Activated CD4-positive, CD25-positive, alpha-beta regulatory T cell (primary cell): ENCODE measurements around the gene P3H1.
"Not testable (repeated sequence)": the region's sequence is repeated elsewhere in the genome, so short reads cannot be mapped to it uniquely, and the experiment has no call there.

ENCODE experiments used
- DNase-seq, 4 experiments: peaks; one replicate each; lab custom pipeline; 2025; lab: John Stamatoyannopoulos, UW

Gene P3H1

DNA sequence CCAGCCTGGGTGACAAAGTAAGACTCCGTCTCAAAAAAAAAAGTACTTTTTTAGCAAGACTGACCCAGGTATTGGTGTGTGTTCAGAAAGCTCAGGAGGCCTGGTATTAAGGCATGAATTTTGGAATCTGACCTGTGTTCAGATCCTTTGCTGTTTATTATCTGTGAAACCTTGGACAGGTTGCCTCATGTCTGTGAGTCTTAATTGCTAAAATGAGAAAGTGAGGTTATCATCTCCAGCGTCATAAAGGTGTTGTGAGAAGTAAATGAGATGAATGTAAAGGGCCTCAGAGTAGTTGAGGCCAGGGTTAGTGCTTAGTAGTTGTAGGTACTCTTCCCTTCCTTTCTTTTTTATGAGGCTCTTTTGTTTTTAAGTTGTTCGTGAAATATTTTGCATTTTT lies 3.0 kb upstream of the P3H1 start:
- no peak for DNase-seq

DNA sequence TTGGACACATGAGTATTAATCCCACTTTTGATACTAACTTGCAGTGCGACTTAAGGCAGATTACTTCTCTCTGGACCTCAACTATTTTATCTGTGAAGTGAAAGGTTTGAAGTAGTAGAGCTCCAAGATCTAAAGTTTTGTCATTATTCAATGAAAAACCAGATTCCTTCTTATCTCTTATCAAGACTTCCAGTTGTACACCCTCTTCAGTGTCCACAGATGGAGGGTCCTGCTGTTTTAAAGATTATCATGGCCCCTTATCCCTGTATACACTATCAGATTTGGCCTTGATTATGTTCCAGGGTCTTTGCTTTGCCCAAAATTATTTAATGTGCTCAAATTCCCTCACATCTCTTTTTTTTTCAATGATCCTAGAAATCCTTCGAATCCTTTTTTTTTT lies 1.3 kb upstream of the P3H1 start:
- DNase-seq, result no peak

DNA sequence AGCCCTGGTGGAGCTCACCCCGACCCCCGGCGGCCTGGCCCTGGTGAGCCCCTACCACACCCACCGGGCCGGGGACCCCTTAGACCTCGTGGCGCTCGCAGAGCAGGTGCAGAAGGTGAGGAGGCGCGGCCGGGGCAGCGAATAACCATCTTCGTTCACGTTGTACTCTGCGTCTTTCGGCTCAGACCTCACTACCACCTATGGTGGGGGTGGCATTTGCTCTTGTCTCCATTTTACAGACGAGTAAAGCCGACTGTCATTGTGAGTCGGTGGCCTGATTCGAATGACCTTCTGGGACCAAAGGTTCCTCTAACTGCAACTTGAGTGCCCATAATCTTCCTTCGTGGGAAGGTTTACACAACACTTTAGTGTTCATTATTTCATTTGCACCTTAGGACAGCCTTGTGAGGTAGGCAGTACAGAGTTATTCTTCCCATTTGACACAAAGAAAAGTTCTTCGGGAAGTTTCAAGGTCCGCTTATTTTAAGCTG lies 727 bp upstream of the P3H1 start:
- DNase-seq, result no peak

DNA sequence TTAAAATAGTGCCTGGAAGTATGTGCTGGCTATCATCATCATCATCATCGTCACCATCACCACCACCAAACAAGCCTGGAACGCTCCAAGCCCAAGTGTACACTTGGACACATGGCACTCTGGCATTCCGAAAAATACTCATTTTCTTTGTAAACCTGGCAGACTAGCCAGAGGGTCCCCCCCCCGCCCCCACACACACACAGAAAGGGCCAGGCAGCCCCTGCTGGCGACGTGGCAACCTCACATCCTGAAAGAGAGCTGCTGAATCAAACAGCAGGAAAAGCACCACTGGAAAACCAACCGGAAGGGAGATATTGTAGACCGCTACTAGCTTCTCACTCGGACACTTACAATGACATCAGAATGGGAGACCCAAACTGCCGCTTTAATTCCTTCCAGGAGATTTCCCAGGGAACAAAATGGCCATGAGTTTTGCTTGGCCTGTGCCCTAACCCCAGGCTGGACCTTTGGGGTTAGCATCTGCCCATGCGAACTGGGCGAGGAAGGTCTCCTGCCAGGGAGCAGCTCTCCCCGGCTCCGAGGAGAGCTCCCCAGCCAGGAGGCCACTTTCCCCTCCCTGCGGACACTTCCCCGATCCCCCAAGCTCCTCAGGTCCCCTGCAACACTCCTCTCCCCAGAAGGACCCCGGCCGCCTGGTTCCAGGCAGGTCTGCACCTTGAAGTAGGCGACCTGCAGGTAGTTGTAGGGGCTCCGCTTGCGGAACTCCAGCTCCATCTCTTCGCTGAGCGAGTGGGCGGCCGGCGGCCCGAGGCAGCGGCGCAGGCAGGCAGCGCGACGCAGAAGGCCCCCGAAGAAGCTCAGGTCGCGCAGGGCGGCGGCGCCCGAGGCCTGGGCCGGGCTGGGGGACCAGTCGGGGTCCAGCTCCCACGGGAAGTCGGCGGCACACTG lies 742 bp downstream of the P3H1 start:
- peak in 1 of 4 experiments; percentile 17 for DNase-seq

DNA sequence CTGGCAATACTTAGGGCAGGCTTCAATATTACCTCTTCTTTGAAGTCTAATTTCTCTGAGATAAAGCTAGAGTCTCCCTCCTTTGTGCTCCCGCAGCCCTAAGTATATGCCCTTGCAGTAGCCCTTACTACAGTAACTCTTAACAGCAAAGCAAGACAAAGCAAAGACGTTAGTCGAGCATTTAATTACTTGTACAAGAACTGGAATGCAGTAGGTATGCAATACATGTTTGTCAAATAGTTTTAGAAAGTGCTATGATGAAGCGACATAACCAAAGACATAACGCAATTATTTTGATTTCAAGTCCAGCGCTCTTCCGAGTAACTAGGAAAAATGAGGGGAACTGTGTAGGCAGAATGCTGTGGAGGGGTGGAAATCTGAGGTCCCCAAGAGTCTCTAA lies 1.6 kb downstream of the P3H1 start:
- no peak for DNase-seq

DNA sequence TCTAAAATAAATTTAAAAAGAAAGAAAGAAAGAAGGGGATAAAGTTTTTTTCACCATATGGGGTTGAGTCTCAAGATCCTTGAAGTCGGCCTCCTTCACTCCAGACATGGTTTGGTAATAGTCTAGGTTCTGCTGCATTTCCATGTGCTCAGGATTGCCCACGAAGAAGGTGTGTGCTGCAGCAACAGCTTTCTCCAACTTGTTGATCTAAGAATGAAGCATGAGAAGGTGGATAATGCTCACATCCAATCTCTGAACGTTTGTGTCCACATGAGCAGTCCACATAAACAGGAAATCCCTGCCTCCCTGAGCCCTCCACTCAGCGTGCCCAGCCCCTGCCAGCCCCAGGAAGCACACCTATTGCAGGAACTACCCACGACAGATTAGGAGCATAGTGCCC lies 4.6 kb downstream of the P3H1 start:
- DNase-seq, result no peak

DNA sequence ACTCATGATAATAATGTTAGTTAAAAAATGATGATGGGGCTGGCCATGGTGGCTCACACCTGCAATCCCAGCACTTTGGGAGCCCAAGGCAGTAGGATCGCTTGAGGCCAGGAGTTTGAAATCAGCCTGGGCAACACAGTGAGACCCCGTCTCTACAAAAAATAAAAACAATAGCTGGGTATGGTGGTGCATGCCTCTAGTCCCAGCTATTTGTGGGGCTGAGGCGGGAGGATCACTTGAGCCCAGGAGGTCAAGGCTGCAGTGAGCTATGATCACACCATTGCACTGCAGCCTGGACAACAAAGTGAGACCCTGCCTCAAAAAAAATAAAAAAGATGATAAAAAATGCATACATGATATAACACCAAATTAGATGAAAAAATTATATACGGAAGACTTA lies 5.3 kb downstream of the P3H1 start:
- no peak for DNase-seq

DNA sequence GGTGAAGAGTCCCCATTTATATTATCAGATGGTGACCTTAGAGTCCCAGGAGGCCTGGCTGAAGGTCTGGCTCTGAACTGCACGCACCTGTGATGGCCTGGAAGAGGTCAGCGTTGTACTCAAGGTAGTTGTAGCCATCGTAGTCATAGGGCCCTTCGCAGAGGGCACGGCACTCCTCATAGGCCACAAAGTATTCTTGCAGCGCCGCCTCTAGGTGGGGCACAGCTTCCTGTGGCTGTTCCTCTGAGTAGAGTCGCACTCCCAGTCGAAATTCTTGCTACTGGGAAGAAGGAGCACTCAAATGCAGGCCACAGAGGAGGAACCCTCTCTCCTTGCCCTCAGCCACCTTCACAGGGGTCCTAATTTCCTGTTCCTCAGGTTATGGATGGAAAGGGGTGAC lies 7.7 kb downstream of the P3H1 start:
- DNase-seq, result no peak

DNA sequence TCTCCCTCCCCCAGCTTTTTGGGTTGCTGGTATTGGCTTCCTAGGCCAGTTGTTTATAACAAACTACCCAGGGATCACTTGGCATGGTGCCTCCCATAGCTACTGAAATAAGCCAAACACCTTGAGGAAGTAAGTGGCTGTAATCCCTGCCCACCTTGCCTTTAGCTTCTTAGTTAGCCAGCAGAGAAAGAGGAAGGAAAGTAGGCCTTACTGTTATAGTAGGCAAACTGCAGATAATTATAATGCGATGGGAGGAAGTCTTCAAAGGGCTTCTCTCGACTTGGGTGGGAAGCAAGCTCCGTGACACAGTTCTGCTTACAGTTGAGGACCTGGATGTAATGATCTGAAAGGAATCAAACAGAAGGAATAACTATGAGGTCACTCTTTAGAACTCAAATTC lies 8.2 kb downstream of the P3H1 start:
- no peak for DNase-seq

DNA sequence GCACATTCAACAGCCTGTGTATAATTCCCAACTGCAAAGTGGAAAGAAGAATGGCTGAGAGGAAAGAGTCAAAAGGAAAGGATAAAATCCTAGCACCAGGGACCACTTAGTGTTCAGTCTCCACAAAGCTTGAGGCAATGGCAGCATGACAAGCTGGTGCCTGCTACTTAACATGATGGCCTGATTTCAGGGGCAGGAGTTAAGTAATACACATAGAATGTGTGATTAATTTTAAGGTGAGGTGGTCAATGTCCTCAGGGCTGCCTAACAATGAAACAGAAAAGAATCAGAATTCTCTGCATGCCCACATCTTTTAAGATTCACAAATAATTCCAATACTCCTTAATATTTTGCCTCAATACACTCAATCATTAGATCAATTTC lies 8.9 kb downstream of the P3H1 start:
- DNase-seq, result no peak

DNA sequence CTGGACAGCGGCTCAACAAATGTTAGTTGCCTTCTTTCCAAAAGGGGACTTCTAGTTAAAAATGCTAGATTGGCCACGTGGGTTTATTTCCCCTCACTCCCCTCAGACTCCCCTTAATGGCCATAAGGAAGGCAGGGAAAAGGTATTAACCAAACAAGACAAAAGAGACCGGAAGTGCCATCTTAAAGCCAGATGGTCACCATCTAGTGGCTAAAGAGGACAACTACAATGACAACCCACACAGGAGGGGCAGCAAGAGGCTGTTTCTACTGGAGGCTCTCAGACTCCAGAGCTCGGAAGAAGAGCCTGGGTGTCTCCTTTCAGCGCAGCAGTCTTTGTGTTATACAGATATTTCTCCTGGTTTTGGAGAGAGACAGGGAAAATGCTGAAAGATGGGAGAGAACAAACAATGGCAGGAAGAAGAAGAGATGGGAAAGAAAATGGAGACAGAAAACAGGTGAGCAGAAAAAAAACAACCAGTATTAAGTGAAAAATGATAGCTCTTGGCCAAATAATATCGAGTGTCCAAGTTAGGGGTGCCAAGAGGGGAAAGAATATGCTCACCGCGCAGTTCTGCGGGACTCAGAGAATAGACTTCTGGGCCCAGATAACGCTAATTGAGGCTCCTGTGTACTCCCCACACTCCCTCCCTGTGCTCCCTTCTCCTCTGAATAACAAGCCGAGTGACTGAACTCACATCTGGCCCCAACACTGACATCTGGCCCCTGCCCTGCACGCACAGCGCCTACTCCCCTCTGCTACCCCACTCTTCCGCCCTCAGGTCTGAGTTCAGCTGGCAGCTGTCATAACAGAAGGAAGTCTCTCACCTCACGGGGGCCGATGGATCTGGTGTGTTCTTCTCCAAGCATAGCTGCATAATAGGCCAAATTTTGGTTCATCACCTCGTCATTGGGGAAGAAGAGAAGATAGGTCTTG lies 9.6 kb downstream of the P3H1 start:
- DNase-seq, result no peak

DNA sequence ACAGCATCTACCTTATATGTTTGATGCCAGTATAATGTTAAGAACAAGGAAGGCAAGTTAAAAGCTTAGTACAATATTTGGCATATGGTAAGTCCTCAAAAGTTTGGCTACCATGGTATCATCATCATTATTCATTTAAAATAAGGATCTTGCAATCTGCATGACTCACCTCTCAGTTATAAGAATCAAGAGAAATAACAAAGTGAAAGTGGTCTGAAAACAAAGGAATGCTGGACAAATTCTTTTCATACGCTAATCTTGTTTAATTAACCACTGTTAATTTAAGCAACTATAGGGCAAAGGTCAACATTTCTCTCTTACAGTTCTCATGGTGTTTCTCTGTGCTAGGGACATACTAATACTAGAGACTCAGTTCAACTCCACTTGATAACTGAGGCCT lies 13.8 kb downstream of the P3H1 start:
- DNase-seq, result no peak

DNA sequence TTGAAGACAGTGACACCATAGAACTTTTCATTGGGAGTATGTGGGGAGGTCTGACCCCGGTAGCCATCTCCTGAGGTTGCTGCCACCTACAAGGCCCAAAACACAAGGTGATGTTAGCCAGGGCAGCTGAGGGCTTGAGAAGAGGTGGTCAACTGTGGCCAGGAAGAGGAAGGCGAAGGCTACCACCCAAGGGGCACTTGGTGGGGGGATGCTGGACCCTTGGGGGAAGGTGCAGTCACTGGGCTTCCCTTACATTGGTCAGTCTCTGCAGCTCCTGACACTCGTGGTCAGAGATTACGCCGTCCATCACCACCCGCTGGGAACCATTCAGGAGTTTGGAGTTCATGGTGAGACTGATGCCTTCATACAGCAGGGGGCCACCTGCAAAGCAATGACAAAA lies 14.5 kb downstream of the P3H1 start:
- DNase-seq, result no peak

DNA sequence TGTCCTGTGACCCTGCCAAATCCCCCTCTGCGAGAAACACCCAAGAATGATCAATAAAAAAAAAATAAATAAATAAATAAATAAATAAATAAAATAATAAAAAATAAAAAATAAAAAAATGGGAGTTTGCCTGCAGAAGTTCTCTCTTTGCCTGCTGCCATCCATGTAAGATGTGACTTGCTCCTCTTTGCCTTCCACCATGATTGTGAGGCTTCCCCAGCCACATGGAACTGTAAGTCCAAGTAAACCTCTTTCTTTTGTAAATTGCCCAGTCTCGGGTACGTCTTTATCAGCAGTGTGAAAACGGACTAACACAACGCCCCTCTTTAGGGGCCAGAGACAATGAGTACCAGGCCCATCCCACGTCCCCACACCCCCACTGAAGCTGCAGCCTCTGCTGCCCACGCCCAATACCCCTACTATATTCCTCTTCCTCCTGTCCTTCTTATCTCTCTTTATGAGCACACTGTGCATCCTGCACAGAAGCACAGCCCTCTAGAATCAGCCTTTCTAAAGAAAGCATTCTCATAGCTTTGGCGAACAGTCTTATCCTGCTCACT lies 15.2 kb downstream of the P3H1 start:
- not testable (repeated sequence) for DNase-seq

DNA sequence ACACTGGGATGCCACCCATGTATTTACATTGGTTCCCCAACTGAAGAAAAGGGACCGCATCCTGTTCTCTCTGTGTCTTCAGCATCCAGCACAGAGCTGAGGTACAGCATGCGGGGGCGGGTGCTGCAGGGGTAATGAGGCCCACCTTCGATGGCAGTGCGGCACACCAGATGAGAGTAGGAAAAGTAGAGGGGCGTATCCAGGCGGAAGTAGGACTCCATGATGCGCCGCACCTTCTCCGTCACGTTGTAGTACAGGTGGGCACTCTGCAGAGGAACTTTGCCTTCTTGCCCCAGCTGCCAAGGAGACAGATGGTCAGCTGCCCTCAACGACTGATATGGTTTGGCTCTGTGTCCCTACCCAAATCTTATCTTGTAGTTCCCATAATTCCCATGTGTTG lies 16.8 kb downstream of the P3H1 start:
- no peak for DNase-seq

DNA sequence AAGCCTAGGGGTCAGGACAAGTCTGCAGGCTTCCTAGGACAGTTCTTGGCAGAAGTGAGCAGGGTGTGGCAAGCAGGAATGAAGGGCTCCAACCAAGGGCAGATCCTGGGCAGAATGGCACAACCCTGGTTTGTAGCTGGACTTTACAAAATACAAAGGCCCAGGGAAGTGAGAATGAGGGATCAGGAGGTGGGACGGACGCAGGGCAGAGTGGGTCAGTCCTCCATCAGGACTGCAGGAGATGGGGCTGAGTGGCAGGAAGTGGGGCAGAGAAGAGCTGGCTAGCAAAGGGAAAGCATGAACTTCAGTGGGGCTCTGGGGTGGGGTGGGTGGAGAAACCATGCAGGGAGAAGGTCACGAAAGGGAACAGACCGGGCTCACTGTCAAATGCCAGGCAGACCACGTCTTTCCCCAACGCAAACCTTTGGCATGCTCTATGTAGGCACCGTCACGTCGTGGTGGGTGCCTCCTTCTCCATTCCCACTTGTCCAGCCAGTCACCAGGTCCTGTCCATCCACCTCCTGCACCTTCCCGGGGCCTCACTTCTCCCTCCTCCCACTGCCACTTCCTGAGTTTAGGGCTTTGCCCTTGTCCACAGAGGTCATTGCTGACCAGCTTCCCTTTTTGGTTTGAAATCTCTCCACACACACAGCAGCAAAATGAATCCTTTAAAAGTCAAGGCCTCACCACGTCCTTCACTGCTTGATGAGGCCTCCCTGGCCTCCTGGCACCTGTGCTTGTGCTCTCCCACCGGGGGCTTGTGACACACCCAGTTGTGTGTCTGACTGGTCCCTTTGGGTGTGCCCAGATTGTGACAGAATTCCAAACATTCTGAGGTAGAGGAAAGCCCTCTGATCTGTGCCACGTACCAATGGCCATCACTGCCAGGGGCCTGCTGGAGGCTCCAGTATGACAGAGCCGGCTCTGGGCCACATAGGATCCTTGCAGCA lies 18.1 kb downstream of the P3H1 start:
- DNase-seq, result no peak

DNA sequence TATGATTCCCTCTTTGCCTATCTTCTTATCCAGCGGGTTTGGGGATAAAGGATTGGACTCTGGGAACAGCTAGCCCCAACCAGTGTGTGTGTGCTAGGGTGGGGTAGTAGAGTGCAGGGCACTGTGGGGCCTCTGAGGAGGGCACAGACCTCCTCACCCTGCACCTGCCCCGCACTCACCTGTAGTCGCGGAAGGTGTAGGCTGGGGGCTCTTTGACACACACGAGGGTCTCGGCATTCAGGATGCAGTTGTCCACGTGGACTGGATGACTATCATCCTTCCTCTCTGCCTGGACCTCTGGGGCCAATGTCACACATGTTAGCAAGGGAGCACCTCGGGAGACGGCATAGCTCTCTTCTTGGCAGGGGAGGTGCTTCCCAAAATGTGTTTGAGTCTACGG lies 18.8 kb downstream of the P3H1 start:
- DNase-seq, result no peak

DNA sequence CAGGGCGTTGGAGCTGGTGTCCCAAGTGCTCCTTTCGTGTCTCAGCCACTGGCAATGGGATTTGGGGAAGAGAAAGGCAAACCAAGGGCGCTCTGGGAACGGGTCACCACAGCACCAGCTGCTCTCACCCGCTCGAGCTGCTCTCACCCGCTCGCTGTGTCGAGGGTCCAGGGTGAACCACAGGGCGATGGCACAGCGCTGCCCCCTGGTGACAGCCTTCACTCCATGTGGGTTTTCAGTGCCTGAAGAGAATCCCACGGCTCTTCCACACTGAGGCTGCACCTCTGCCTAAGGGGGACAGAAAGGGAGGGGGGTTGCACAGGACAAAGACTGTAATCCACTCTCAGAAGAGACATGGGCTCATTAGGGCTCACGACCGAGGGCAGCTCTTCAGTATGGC lies 19.7 kb downstream of the P3H1 start:
- DNase-seq, result peak in 2 of 4 experiments; percentile 11 to 28

DNA sequence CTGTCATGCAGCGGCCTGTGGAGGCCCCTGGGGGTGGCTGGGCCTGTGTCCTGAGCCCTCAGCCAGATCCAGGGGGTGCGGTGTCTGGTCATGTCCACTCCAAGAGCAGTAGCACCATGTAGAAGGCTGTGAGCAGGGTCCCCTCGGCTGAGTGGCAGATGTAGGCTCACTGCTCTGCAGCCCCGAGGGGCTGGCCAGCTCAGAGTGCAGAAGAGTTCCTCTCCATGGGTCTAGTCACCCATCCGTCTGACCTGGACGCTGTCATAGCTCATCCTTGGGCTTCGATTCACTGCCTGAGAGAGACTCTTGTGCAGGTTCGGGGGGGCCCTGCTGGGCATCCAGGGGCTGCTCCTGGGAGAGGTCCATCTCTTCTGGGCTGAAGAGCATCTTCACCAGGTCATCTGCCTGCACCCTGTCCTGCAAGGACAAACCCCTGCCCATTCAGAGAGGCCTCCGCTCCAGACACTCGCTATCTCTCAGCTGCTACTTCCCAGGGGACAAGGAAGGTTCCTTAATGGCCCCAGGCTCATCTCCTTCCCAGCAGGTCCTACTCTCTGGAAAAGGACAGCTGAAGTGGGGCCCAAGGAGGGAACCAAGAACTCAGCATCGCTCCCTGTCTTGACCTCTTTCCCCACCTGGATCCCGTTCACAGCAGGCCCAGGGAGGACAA lies 20.3 kb downstream of the P3H1 start:
- no peak for DNase-seq

DNA sequence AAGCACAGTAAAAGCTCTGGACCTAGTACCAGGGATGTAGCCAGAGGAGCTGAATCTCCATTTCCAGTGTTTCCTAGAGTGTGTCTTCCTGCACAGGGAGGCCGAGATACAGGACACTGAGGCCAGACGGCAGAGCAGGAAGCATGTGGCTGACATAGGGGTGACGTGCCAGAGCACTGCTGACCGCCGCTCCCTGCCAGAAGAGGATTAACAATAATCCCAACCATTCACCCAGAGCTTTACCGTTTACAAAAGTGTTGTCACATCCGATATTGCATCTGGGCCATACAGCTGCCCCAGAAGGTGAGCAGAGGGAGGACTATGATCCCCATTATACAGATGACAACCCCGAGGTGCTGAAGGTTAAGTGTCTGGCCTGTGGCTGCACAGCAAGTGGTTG lies 21.0 kb downstream of the P3H1 start:
- DNase-seq, result no peak

DNA sequence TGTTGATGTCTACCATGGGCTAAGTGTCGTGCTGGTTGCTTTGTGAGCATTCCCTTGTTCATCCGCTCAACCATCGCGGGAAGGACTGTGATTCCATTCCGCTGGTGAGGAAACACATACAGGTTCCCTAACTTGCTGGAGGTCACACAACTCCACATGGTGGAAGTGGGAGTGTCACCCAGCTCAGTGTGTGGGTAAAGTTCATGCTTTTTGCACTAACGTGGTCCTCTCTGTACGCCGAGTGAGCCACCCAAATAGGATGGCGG lies 22.7 kb downstream of the P3H1 start:
- DNase-seq, result no peak
